GM18508 (cell line): ENCODE measurements around the gene CDH23.

Experiments
- ATAC-seq: cut with Tn5 transposase; IDR thresholded peaks from one replicate; pipeline ENCODE4 v1.9.1; 2021; ENCODE audit warnings: moderate number of reproducible peaks; ENCODE audit not compliant: insufficient read depth, unreplicated experiment

The CDH23 gene

GRCh38 chr10:71660313-71660712, 263.6 kb downstream of the CDH23 start:
- no peak for ATAC-seq

- no peak for ATAC-seq
Observed at GRCh38 chr10:71661060-71661622, 264.4 kb downstream of the CDH23 start.

GRCh38 chr10:71661779-71662336, 265.1 kb downstream of the CDH23 start:
- ATAC-seq: no peak

- no peak for ATAC-seq
Observed at GRCh38 chr10:71663311-71663710, 266.6 kb downstream of the CDH23 start.

GRCh38 chr10:71664585-71664984, 267.9 kb downstream of the CDH23 start:
- no peak for ATAC-seq

GRCh38 chr10:71665456-71665855, 268.7 kb downstream of the CDH23 start:
- ATAC-seq: no peak

- no peak for ATAC-seq
Observed at GRCh38 chr10:71666639-71667386, 270.1 kb downstream of the CDH23 start.

- no peak for ATAC-seq
Observed at GRCh38 chr10:71667387-71667752, 270.6 kb downstream of the CDH23 start.

- ATAC-seq: no peak
Observed at GRCh38 chr10:71671994-71672946, 275.6 kb downstream of the CDH23 start.

- ATAC-seq: no peak
Observed at GRCh38 chr10:71675295-71675970, 278.7 kb downstream of the CDH23 start.

- ATAC-seq: no peak
Observed at GRCh38 chr10:71677261-71677660, 280.5 kb downstream of the CDH23 start.

- no peak for ATAC-seq
Observed at GRCh38 chr10:71678057-71678805, 281.5 kb downstream of the CDH23 start.

GRCh38 chr10:71679425-71679824, 282.7 kb downstream of the CDH23 start:
- ATAC-seq: no peak

- ATAC-seq: no peak
Observed at GRCh38 chr10:71681977-71682376, 285.3 kb downstream of the CDH23 start.

GRCh38 chr10:71683301-71683700, 286.6 kb downstream of the CDH23 start:
- ATAC-seq: no peak

GRCh38 chr10:71684356-71685173, 287.8 kb downstream of the CDH23 start:
- ATAC-seq: no peak

GRCh38 chr10:71685554-71686232, 289.0 kb downstream of the CDH23 start:
- no peak for ATAC-seq

GRCh38 chr10:71687077-71687476, 290.4 kb downstream of the CDH23 start:
- ATAC-seq: no peak
